HG03442 (cell line): ENCODE results near the gene ADCY10.

ENCODE experiments used
- ATAC-seq: cut with Tn5 transposase; IDR thresholded peaks from one replicate; pipeline ENCODE4 v1.9.1; 2021; ENCODE audit warnings: mild to moderate bottlenecking, moderate library complexity; ENCODE audit not compliant: unreplicated experiment

Gene ADCY10

GRCh38 chr1:167928457-167928852 lies 14.5 kb upstream of the ADCY10 start:
- ATAC-seq, result no peak

GRCh38 chr1:167927046-167927754 lies 13.3 kb upstream of the ADCY10 start:
- ATAC-seq, result no peak

- ATAC-seq, result no peak
Measured at GRCh38 chr1:167926486-167926997, 12.6 kb upstream of the ADCY10 start.

- ATAC-seq, result no peak
Measured at GRCh38 chr1:167924543-167925231, 10.8 kb upstream of the ADCY10 start.

GRCh38 chr1:167924102-167924501 lies 10.2 kb upstream of the ADCY10 start:
- ATAC-seq, result no peak

- ATAC-seq, result no peak
Measured at GRCh38 chr1:167923324-167924056, 9.6 kb upstream of the ADCY10 start.

- no peak for ATAC-seq
Measured at GRCh38 chr1:167922611-167923074, 8.7 kb upstream of the ADCY10 start.

GRCh38 chr1:167922023-167922422 lies 8.1 kb upstream of the ADCY10 start:
- no peak for ATAC-seq

DNA sequence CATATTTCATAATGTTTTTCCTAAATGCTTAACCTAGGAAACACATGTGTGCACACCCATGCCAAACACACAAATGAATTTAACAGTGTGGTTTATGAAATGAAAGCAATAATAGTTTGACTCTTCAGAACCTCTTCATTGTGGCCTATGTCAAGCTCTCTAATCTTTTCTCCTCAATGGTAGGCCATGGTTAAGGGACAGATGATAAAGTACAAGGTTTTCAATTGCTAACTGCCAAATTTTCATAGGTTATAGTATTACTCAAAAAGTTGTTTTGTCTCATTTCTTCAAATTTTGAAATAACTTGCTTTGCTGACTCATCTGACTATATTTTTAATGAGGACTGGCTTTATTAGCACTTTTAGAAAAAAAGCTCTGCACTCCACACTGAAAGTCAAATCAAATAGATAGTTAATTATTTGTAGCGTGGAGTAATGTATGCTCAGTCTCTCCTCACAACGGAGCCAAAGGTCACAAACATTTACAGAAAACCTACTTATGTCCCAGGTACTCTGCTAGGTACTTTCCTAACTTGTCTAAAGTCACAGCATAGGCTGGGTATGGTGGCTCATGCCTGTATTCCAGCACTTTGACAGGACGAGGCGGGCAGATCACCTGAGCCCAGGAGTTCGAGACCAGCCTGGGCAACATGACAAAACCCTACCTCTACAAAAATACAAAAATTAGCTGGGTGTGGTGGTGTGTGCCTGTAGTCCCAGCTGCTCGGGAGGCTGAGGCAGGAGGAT lies 3.0 kb upstream of the ADCY10 start:
- no peak for ATAC-seq

DNA sequence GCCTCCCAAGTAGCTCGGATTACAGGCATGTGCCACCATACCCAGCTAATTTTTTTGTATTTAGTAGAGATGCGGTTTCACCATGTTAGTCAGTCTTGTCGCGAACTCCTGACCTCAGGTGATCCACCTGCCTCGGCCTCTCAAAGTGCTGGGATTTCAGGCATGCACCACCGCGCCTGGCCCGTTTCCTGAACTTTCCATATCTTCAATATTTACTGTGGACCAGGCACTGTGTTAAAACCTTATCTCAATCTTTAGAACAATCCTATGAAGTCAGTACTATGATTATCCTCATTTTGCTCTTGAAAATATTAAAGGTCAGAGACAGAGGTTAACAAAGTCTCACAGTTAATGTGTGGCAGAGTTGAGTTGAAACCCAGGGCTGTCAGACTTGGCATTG lies 1.6 kb upstream of the ADCY10 start:
- no peak for ATAC-seq

DNA sequence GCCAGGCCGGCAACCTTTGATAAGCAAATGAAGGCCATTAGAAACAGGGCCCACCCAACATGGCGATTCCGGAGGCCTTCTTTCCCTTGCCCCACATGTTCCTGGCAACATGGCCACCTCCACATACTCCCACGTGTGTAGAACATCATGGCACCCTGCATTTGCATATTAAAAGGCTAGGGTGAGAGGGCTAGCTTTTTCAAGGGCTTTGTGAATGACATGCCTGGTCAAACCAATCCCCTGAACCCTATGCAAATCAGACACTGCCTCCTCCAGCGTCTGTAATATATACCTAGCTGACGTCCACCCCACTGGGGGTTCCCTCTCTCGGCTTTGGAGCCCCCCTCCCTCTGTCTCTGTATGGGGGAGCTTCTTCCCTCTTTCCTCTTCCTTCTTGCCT lies 1.6 kb downstream of the ADCY10 start:
- ATAC-seq, result no peak

- ATAC-seq, result no peak
Measured at GRCh38 chr1:167911413-167911812, 2.5 kb downstream of the ADCY10 start.

DNA sequence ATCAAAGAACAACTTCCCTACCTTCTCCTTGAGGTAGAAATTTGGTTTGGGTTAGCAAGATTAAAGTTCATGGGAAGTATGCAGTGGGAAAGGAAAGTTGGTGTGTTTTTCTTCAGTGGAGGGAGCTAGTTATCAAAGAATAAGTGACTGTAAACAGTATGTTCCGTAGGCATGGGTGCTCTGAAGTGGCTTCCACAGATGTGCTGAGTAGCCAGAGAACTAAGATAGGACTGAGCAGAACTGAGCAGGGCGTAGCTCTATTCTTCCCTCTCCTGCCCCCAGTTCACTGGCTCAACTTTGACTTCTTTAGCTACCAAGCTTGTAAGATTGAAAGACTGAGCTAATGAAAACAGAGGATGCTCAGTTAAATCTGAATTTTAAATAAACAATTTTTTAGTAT lies 3.4 kb downstream of the ADCY10 start:
- no peak for ATAC-seq

DNA sequence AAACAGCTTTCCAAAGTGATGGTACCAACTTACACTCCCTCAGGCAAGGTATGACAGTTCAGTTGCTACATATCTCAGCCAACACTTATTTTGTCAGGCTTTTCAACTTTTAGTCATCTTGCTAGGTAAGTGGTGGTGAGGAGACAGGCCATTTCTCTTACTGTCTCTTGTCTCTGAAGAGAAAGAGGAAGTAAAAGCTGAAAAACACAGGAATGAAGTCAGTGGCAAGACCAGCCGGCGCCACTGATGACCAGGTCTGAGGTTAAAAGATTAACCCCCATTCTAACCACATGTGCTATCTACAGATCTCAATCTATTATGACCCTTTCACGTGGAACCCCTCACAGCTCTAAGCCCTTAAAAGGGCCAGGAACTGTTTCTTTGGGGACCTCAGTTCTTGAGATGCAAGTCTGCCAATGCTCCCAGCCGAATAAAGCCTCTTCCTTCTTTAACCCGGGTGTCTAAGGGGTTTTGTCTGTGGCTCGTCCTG lies 4.2 kb downstream of the ADCY10 start:
- no peak for ATAC-seq

DNA sequence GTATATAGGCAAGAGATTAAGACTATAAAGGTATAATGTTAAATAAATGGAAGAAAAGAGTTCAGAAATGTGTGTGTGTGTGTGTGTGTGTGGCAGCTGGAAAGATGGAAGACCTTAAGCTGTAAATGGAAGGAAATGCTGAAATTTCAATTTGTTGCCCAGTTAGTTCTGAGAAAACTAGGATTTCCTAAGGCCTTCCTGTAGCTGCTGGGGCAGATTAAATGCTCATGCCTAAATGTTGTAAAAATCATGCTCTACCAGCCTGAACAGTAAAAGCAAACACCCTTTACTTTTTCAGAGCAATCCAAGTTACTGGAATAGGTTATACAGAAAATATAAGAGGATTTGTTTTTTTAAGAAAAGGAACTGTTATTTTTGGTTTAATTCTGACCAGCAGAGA lies 8.3 kb downstream of the ADCY10 start:
- no peak for ATAC-seq

- ATAC-seq, result no peak
Measured at GRCh38 chr1:167905182-167905581, 8.8 kb downstream of the ADCY10 start.

GRCh38 chr1:167904652-167905130 lies 9.2 kb downstream of the ADCY10 start:
- ATAC-seq, result no peak

GRCh38 chr1:167900907-167901306 lies 13.0 kb downstream of the ADCY10 start:
- no peak for ATAC-seq

GRCh38 chr1:167899253-167899681 lies 14.7 kb downstream of the ADCY10 start:
- ATAC-seq, result peak; percentile 95

GRCh38 chr1:167898578-167899222 lies 15.2 kb downstream of the ADCY10 start:
- no peak for ATAC-seq
